WI38 (cell line): Measurements from ENCODE around the gene RXRA.

Experiments
- H3K4me3 ChIP-seq: 2 replicates; pipeline ENCODE4 v1.5.1; 2011; ENCODE audit warnings: low read depth, mild to moderate bottlenecking, control low read depth, low read length
- CTCF ChIP-seq: IDR thresholded peaks from 2 replicates; pipeline ENCODE4 v1.5.1; 2012; ENCODE audit warnings: low read depth, mild to moderate bottlenecking, control low read depth, low read length

The RXRA gene

GRCh38 chr9:134341929-134342745, 15.9 kb downstream of the RXRA start:
- TF ChIP-seq CTCF = no peak
- no peak overlapping the region for H3K4me3 ChIP-seq

DNA sequence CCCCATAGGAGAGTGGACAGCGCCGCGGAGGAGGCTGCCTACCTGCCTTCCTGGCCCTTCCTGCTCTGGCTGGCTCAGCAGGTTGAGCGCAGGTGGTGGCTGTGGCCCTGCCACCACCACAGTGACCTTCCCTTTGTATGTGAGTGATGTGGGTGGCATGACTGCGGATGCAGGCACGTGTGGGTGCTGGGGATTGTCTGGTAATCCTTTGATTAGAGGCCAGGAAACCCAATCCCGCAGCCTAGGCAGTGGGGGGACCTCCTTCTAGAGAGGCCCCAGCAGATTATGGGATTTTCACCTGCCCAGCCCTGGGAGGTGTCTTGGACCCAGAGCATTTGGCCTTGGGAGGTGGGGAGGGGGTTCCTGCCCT, 16.5 kb downstream of the RXRA start:
- TF ChIP-seq CTCF = no peak
- no peak overlapping the region for H3K4me3 ChIP-seq

DNA sequence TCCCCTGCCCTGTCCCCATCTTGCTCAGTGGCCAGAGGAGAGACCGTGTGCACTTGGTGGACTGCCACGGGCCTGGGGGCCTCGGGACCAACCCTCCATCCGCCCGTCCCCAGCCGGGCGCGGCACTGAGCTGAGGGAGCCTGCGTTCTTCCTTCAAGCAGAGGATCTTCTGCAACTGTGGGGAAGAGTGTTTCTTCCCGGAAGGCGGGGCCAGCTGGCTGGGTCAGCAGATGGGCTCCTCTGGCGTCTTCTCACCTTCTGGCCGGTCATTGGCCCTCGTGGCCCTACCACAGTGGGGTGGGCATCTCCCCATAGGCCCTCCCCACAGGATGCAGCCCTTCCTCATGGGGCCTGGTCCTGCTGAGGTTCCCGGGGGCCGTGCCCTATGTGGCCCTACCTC, 17.4 kb downstream of the RXRA start:
- no peak overlapping the region for H3K4me3 ChIP-seq
- no peak for TF ChIP-seq CTCF

DNA sequence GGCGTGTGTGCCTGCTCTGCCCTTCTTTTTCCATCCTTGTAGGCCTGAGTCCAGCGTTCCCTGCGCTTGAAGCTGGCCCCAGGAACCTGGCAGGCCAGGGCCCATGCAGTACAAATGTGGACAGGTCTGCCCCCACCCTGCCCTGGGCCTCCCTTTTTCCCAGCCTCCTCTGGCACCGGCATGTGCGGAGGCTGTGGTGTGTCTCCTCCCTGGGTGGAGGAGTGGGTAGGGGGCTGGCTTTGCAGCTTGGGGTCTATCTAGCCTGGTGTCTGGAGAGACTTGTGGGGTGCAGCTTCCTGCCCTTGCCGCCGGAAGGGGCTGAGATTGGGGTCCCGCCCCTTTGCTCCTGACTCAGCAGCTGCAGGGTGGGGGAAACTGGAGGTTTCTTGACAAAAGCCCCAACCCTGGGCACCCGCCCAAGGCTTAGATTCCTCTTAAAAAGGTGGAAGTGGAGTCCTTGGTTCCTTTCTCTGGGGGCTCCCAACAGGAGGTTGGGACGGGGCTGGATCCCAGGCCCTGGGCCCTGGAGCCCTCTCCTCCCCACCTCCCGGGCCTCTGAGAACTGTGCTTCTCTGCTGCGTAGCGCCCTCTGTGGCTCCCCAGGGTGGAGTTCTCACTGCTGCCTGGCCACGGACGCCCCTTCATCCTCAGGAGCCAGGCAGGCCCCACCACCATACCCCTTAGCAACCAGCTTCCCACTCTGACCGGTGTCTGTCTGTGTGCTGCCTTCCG, 18.0 kb downstream of the RXRA start:
- TF ChIP-seq CTCF = no peak
- H3K4me3 ChIP-seq = no peak overlapping the region

GRCh38 chr9:134344800-134345310, 18.6 kb downstream of the RXRA start:
- no peak for TF ChIP-seq CTCF
- no peak overlapping the region for H3K4me3 ChIP-seq

- no peak for TF ChIP-seq CTCF
- no peak overlapping the region for H3K4me3 ChIP-seq
Measured at GRCh38 chr9:134345737-134346136, 19.5 kb downstream of the RXRA start.

GRCh38 chr9:134346151-134346550, 19.9 kb downstream of the RXRA start:
- no peak for TF ChIP-seq CTCF
- no peak overlapping the region for H3K4me3 ChIP-seq
